C4-2B (cell line): Measurements from ENCODE around the gene TBC1D22B.

Experiments used
- ZFX ChIP-seq: fragments of 450-650 bp; IDR thresholded peaks from 2 replicates; pipeline ENCODE4 v1.6.1; 2017
- TF ChIP-seq, protein P1 (sequence below): fragments of 450-650 bp; conservative IDR thresholded peaks from 2 replicates; pipeline ENCODE4 v1.5.1; 2017; ENCODE audit warnings: mild to moderate bottlenecking

DNA sequence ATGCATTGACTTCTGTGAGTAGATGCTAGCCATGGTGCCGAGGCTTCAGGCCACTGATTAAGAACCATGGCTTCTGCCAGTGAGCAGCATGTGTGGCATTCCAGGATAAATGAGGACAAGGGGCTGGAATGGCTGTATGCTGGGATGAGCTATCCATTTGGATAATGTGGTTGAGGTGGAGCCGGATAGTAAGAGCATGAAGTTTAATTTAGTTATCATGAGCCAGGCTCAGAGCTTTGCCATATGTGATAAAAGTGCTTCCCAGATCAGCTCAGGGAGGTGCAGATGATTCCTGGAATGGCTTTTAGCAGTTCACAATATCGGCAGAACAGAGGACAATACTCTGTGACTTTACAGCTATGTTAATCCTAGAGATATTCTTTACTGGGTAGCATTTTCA lies 61.6 kb downstream of the TBC1D22B start:
- TF ChIP-seq, protein P1, sequence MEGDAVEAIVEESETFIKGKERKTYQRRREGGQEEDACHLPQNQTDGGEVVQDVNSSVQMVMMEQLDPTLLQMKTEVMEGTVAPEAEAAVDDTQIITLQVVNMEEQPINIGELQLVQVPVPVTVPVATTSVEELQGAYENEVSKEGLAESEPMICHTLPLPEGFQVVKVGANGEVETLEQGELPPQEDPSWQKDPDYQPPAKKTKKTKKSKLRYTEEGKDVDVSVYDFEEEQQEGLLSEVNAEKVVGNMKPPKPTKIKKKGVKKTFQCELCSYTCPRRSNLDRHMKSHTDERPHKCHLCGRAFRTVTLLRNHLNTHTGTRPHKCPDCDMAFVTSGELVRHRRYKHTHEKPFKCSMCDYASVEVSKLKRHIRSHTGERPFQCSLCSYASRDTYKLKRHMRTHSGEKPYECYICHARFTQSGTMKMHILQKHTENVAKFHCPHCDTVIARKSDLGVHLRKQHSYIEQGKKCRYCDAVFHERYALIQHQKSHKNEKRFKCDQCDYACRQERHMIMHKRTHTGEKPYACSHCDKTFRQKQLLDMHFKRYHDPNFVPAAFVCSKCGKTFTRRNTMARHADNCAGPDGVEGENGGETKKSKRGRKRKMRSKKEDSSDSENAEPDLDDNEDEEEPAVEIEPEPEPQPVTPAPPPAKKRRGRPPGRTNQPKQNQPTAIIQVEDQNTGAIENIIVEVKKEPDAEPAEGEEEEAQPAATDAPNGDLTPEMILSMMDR: no peak
- TF ChIP-seq ZFX: no peak
